HepG2 (cell line): ENCODE measurements around the gene ARHGEF4. TPM values are rescaled to one million over a fixed set of nuclear protein-coding genes. Genes with fewer than 3 reads are reported as not detected.

Experiments
- BATF2 ChIP-seq: sonication (generic); formaldehyde crosslinking; IDR thresholded peaks from 2 replicates; pipeline ENCODE4 v1.8.0; 2022; ENCODE audit warnings: mild to moderate bottlenecking, missing genetic modification reagents, moderate library complexity
- FOXC1 ChIP-seq: sonication (generic); formaldehyde crosslinking; IDR thresholded peaks from 2 replicates; pipeline ENCODE4 v1.8.0; 2022; ENCODE audit warnings: mild to moderate bottlenecking, missing genetic modification reagents, borderline replicate concordance
- HOXA3 ChIP-seq: sonication (generic); formaldehyde crosslinking; IDR thresholded peaks from 2 replicates; pipeline ENCODE4 v1.5.0; 2020; ENCODE audit warnings: missing genetic modification reagents
- KDM2A ChIP-seq: sonication (generic); formaldehyde crosslinking; IDR thresholded peaks from 2 replicates; pipeline ENCODE4 v1.4.0; 2020; ENCODE audit warnings: low read depth, missing genetic modification reagents, borderline replicate concordance
- PHF21A ChIP-seq: sonication (generic); formaldehyde crosslinking; IDR thresholded peaks from 2 replicates; pipeline ENCODE4 v1.5.0; 2020; ENCODE audit warnings: mild to moderate bottlenecking, missing genetic modification reagents
- RBM22 ChIP-seq: fragments of 200-400 bp; formaldehyde crosslinking; optimal IDR thresholded peaks from 2 replicates; pipeline ENCODE3; 2017; ENCODE audit warnings: mild to moderate bottlenecking, low read length, moderate library complexity
- SIN3A ChIP-seq: IDR thresholded peaks from 2 replicates; pipeline ENCODE4 v1.6.1; 2011; ENCODE audit warnings: low read depth, mild to moderate bottlenecking, control low read depth, low read length, borderline replicate concordance
- SNRNP70 ChIP-seq: fragments of 200-400 bp; formaldehyde crosslinking; IDR thresholded peaks from 2 replicates; pipeline ENCODE4 v1.6.1; 2017; ENCODE audit warnings: mild to moderate bottlenecking, low read depth, low read length, moderate library complexity
- TAF1 ChIP-seq: sonication (generic); formaldehyde crosslinking; IDR thresholded peaks from 2 replicates; pipeline ENCODE4 v1.4.0; 2020; ENCODE audit warnings: missing genetic modification reagents
- TGIF2 ChIP-seq: IDR thresholded peaks from 2 replicates; pipeline ENCODE4 v1.6.1; 2016; ENCODE audit warnings: control low read depth, missing compliant biosample characterization
- TRIM24 ChIP-seq: sonication (generic); formaldehyde crosslinking; IDR thresholded peaks from 2 replicates; pipeline ENCODE4 v1.8.0; 2022; ENCODE audit warnings: mild to moderate bottlenecking, missing genetic modification reagents
- XRCC5 ChIP-seq: fragments of 200-400 bp; formaldehyde crosslinking; optimal IDR thresholded peaks from 2 replicates; pipeline ENCODE3; 2017; ENCODE audit warnings: mild to moderate bottlenecking, low read length
- ZBTB43 ChIP-seq: sonication (generic); formaldehyde crosslinking; conservative IDR thresholded peaks from 2 replicates; pipeline ENCODE4 v1.4.0; 2020; ENCODE audit warnings: missing genetic modification reagents
- ZNF24 ChIP-seq: fragments of 450-650 bp; IDR thresholded peaks from 2 replicates; pipeline ENCODE4 v1.6.1; 2017; ENCODE audit warnings: antibody characterized with exemption, mild to moderate bottlenecking
- ZNF652 ChIP-seq: IDR thresholded peaks from 2 replicates; pipeline ENCODE4 v1.6.1; 2016; ENCODE audit warnings: low read depth, borderline replicate concordance
- ZNF678 ChIP-seq: sonication (generic); formaldehyde crosslinking; IDR thresholded peaks from 2 replicates; pipeline ENCODE4 v1.4.0; 2020; ENCODE audit warnings: mild to moderate bottlenecking, missing genetic modification reagents
- ZNF724P ChIP-seq: sonication (generic); formaldehyde crosslinking; IDR thresholded peaks from 2 replicates; pipeline ENCODE4 v1.8.0; 2022; ENCODE audit warnings: missing genetic modification reagents, borderline replicate concordance
- polyA plus RNA-seq, 8 experiments: library from polyadenylated mRNA; depleted of rRNA in 3 of 8; stranded (reverse) in 7 of 8; unstranded in 1 of 8; fragments of >200 nt; fragmentation: Illumina TruSeq in 4 of 8; extraction: Trizol in 4 of 8; gene quantifications; 2 replicates each; pipeline versions ENCODE4 v1.2.1 to v1.2.3, GENCODE V29; 2011 to 2016; ENCODE audit warnings: low read depth in 4 of 8, missing spikeins in 1 of 8, mixed read lengths in 1 of 8; ENCODE audit not compliant: insufficient read depth in 1 of 8
- total RNA-seq, 5 experiments: library from RNA; depleted of rRNA; stranded (reverse); fragments of >200 nt; fragmentation: Illumina TruSeq; extraction: Trizol; gene quantifications; 2 replicates each; pipeline ENCODE4 v1.2.3, GENCODE V29; 2016; ENCODE audit warnings: low read depth in 1 of 5
- TF ChIP-seq, protein P1 (sequence below): IDR thresholded peaks from 2 replicates; pipeline ENCODE4 v1.6.1; 2016; ENCODE audit warnings: missing biosample characterization, missing genetic modification reagents, low read depth
- TF ChIP-seq, protein P2 (sequence below): sonication (generic); formaldehyde crosslinking; IDR thresholded peaks from 2 replicates; pipeline ENCODE4 v1.4.0; 2020; ENCODE audit warnings: missing genetic modification reagents
- TF ChIP-seq, protein P3 (sequence below): sonication (generic); formaldehyde crosslinking; IDR thresholded peaks from 2 replicates; pipeline ENCODE4 v1.4.0; 2020; ENCODE audit warnings: missing genetic modification reagents

ARHGEF4 gene
- total and polyA plus RNA-seq, 2 of the 13 experiments (the other 11 are each of a cell fraction or from before 2014, with no cell fraction given), result 0.11 to 0.13 TPM

DNA sequence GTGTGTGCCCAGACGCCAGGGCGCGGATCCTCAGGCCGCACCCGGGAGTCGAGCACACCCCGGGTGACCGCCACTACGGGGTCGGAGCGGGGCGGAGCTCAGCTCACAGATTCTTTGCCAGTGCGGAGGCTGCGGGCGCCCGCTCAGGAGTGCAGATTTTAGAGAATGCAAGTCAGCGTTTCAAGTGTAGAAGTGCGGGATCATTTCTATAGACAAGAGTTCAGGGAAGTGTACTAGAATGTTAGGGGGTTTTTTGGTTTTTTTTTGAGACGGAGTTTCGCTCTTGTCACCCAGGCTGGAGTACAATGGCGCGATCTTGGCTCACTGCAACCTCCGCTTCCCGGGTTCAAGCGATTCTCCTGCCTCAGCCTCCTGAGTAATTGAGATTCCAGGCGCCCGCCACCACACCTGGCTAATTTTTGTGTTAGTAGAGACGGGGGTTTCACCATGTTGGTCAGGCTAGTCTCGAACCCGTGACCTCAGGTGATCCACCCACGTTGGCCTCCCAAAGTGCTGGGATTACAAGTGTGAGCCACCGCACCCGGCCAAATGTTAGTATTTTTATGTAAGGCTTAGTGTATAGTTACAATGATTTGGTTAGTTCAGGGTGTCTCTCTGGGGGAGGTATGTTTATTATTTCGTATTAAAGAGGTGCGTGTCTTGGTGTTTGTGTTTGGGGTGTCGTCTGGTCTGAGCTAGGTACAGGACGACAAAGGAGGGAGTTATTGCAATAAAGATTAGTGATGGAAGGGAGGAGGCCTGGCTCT lies 257.2 kb downstream of the ARHGEF4 start (continued):
- TF ChIP-seq PHF21A (no peak; the same call in 1 of the 2 replicates), FOXC1 (CRISPR knock-in tag) (no peak; the same call in 1 of the 2 replicates), ZBTB43 (CRISPR knock-in tag) (no peak), RBM22 (no peak), ZNF24 (no peak), ZNF652 (CRISPR knock-in tag) (no peak), ZNF724P (CRISPR knock-in tag) (no peak; the same call in 1 of the 2 replicates), ZNF678 (CRISPR knock-in tag) (no peak), TRIM24 (CRISPR knock-in tag) (no peak), XRCC5 (no peak), SNRNP70 (no peak), TGIF2 (no peak), KDM2A (CRISPR knock-in tag) (peak; percentile 60), HOXA3 (no peak), BATF2 (CRISPR knock-in tag) (no peak), SIN3A (0 out of 2 replicates have a peak, but pooled peaks have one; percentile 37), TAF1 (CRISPR knock-in tag) (no peak; the same call in 1 of the 2 replicates)
- TF ChIP-seq, protein P1, sequence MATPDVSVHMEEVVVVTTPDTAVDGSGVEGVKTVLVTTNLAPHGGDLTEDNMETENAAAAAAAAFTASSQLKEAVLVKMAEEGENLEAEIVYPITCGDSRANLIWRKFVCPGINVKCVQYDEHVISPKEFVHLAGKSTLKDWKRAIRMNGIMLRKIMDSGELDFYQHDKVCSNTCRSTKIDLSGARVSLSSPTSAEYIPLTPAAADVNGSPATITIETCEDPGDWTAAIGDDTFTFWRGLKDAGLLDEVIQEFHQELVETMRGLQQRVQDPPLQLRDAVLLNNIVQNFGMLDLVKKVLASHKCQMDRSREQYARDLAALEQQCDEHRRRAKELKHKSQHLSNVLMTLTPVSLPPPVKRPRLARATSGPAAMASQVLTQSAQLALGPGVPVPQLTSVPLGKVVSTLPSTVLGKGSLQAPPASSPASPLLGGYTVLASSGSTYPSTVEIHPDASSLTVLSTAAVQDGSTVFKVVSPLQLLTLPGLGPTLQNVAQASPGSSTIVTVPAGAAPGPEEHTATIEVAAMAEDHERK (CRISPR knock-in tag), result no peak; the same call in 1 of the 2 replicates
- TF ChIP-seq, protein P2, sequence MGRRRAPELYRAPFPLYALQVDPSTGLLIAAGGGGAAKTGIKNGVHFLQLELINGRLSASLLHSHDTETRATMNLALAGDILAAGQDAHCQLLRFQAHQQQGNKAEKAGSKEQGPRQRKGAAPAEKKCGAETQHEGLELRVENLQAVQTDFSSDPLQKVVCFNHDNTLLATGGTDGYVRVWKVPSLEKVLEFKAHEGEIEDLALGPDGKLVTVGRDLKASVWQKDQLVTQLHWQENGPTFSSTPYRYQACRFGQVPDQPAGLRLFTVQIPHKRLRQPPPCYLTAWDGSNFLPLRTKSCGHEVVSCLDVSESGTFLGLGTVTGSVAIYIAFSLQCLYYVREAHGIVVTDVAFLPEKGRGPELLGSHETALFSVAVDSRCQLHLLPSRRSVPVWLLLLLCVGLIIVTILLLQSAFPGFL, result no peak
- TF ChIP-seq, protein P3, sequence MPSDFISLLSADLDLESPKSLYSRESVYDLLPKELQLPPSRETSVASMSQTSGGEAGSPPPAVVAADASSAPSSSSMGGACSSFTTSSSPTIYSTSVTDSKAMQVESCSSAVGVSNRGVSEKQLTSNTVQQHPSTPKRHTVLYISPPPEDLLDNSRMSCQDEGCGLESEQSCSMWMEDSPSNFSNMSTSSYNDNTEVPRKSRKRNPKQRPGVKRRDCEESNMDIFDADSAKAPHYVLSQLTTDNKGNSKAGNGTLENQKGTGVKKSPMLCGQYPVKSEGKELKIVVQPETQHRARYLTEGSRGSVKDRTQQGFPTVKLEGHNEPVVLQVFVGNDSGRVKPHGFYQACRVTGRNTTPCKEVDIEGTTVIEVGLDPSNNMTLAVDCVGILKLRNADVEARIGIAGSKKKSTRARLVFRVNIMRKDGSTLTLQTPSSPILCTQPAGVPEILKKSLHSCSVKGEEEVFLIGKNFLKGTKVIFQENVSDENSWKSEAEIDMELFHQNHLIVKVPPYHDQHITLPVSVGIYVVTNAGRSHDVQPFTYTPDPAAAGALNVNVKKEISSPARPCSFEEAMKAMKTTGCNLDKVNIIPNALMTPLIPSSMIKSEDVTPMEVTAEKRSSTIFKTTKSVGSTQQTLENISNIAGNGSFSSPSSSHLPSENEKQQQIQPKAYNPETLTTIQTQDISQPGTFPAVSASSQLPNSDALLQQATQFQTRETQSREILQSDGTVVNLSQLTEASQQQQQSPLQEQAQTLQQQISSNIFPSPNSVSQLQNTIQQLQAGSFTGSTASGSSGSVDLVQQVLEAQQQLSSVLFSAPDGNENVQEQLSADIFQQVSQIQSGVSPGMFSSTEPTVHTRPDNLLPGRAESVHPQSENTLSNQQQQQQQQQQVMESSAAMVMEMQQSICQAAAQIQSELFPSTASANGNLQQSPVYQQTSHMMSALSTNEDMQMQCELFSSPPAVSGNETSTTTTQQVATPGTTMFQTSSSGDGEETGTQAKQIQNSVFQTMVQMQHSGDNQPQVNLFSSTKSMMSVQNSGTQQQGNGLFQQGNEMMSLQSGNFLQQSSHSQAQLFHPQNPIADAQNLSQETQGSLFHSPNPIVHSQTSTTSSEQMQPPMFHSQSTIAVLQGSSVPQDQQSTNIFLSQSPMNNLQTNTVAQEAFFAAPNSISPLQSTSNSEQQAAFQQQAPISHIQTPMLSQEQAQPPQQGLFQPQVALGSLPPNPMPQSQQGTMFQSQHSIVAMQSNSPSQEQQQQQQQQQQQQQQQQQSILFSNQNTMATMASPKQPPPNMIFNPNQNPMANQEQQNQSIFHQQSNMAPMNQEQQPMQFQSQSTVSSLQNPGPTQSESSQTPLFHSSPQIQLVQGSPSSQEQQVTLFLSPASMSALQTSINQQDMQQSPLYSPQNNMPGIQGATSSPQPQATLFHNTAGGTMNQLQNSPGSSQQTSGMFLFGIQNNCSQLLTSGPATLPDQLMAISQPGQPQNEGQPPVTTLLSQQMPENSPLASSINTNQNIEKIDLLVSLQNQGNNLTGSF (CRISPR knock-in tag), result no peak
